ENCODE results near the gene MEGF6. TPM values are rescaled to one million over a fixed set of nuclear protein-coding genes. Genes with fewer than 3 reads are reported as not detected.

Gene MEGF6
- total RNA-seq, 1 donor from 2014 or later = 198 TPM

GRCh38 chr1:3467096-3468036 is 143.9 kb downstream of the MEGF6 start:
- Mint-ChIP-seq H3K4me1 (ENCODE audit: unreplicated experiment) (peaks cover 10% of the 10 kb centered on the region), H3K27me3 (ENCODE audit: unreplicated experiment) (peaks cover 13% of the 10 kb centered on the region), H3K36me3 (ENCODE audit: low read depth, unreplicated experiment) (peaks cover 8% of the 10 kb centered on the region), H3K9me3 (ENCODE audit: unreplicated experiment) (no peaks in the 10 kb centered on the region), H3K27ac (ENCODE audit: unreplicated experiment) (no peak overlapping the region), H3K4me3 (ENCODE audit: unreplicated experiment) (no peak overlapping the region)
- TF ChIP-seq, protein P1, sequence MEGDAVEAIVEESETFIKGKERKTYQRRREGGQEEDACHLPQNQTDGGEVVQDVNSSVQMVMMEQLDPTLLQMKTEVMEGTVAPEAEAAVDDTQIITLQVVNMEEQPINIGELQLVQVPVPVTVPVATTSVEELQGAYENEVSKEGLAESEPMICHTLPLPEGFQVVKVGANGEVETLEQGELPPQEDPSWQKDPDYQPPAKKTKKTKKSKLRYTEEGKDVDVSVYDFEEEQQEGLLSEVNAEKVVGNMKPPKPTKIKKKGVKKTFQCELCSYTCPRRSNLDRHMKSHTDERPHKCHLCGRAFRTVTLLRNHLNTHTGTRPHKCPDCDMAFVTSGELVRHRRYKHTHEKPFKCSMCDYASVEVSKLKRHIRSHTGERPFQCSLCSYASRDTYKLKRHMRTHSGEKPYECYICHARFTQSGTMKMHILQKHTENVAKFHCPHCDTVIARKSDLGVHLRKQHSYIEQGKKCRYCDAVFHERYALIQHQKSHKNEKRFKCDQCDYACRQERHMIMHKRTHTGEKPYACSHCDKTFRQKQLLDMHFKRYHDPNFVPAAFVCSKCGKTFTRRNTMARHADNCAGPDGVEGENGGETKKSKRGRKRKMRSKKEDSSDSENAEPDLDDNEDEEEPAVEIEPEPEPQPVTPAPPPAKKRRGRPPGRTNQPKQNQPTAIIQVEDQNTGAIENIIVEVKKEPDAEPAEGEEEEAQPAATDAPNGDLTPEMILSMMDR (IDR thresholded peaks at IDR 0.05; ENCODE audit: unreplicated experiment) = no peak
- no peak for DNase-seq (ENCODE audit: low spot score)

DNA sequence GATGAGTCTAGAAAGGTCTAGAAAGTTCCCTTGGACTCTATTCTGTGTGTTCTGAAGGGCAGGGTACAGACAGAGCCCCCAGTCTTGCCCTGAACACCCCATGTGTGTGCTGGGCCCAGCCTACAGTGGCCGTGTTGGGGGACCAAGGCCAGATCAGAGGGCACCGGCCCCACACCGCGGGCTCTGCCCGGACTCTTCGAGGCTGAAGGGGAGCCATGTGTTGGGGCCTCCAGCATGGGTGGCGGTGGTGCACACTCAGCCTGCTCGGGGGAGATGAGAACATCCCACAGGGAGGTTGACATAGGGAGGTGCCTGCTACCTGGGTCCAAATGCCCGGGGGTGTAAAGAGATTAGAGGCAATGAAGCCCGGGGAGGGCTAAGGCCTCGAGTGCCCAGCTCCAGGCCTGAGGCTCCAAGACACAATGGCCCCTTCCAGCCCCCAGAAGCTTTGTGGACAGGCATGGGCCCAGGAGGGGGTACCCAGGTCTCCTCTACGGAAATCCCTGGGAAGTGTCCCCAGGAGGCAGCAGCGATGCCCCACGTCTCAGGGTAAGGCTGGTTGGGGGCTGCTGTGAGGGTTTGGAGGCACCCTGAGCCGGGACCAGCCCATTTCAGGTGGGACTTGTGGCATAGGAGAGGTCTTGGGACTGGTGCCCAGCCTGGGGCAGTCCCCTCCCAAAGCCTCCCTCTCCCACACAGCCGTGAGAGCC is 144.8 kb downstream of the MEGF6 start:
- peaks cover 8% of the 10 kb centered on the region for H3K36me3 Mint-ChIP-seq (ENCODE audit: low read depth, unreplicated experiment)
- H3K4me3 Mint-ChIP-seq (ENCODE audit: unreplicated experiment) = no peak overlapping the region
- no peaks in the 10 kb centered on the region for H3K9me3 Mint-ChIP-seq (ENCODE audit: unreplicated experiment)
- no peak for DNase-seq (ENCODE audit: low spot score)
- TF ChIP-seq, protein P1 (IDR thresholded peaks at IDR 0.05; ENCODE audit: unreplicated experiment) = no peak
- H3K27me3 Mint-ChIP-seq (ENCODE audit: unreplicated experiment) = peaks cover 13% of the 10 kb centered on the region
- H3K27ac Mint-ChIP-seq (ENCODE audit: unreplicated experiment) = no peak overlapping the region
- H3K4me1 Mint-ChIP-seq (ENCODE audit: unreplicated experiment) = peaks cover 10% of the 10 kb centered on the region

DNA sequence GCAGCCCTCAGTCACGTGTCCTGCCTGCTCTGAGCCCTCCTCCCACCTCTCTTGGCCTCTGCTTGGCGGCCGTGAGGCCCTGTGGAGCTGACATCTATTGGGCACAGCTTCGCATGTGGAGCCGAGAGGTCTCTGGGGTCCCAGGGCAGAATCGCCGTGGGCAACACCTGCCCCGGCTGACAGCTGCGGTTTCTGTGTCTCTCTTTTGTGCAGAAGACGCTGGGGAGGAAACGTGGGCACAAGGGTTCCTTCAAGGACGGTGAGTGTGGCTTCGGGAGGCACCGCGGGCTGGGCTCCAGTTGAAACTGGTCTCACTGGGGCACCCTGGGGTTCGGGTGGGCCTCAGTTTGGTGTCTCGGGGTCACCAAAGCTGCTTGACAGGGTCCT is 145.4 kb downstream of the MEGF6 start:
- H3K4me1 Mint-ChIP-seq (ENCODE audit: unreplicated experiment) = peaks cover 10% of the 10 kb centered on the region
- no peak for DNase-seq (ENCODE audit: low spot score)

GRCh38 chr1:3465091-3465934 is 146.0 kb downstream of the MEGF6 start:
- DNase-seq (ENCODE audit: low spot score) = no peak
- Mint-ChIP-seq H3K9me3 (ENCODE audit: unreplicated experiment) (no peaks in the 10 kb centered on the region), H3K4me1 (ENCODE audit: unreplicated experiment) (peaks cover 8% of the 10 kb centered on the region)

More for the DNA sequence above, 145.4 kb downstream of the MEGF6 start:
- Mint-ChIP-seq H3K27ac (ENCODE audit: unreplicated experiment) (no peak overlapping the region), H3K4me3 (ENCODE audit: unreplicated experiment) (no peak overlapping the region), H3K27me3 (ENCODE audit: unreplicated experiment) (peaks cover 11% of the 10 kb centered on the region), H3K36me3 (ENCODE audit: low read depth, unreplicated experiment) (peaks cover 8% of the 10 kb centered on the region), H3K9me3 (ENCODE audit: unreplicated experiment) (no peaks in the 10 kb centered on the region)
- TF ChIP-seq, protein P1 (IDR thresholded peaks at IDR 0.05; ENCODE audit: unreplicated experiment) = no peak

More at GRCh38 chr1:3465091-3465934, 146.0 kb downstream of the MEGF6 start:
- TF ChIP-seq, protein P1 (IDR thresholded peaks at IDR 0.05; ENCODE audit: unreplicated experiment) = no peak
- no peak overlapping the region for H3K27ac Mint-ChIP-seq (ENCODE audit: unreplicated experiment)
- H3K36me3 Mint-ChIP-seq (ENCODE audit: low read depth, unreplicated experiment) = peaks cover 4% of the 10 kb centered on the region
- H3K27me3 Mint-ChIP-seq (ENCODE audit: unreplicated experiment) = peaks cover 5% of the 10 kb centered on the region
- no peak overlapping the region for H3K4me3 Mint-ChIP-seq (ENCODE audit: unreplicated experiment)

Measured in endothelial cell (in vitro differentiated cells).